ENCODE data around the gene BCL2. TPM values are rescaled to one million over a fixed set of nuclear protein-coding genes. Genes with fewer than 3 reads are reported as not detected.

BCL2 gene
- polyA plus RNA-seq, 1 of the 3 experiments (the other 2 are of a cell fraction) = 1.5 TPM

GRCh38 chr18:63286926-63287325 lies 32.6 kb downstream of the BCL2 start:
- Histone ChIP-seq H3K9ac (no peak overlapping the region), H3K36me3 (replicated peaks in 1 of 2; ENCODE audit: control insufficient read depth in 1 of 2, insufficient read depth in 2 of 2, low read length in 1 of 2) (no peaks in the 10 kb centered on the region), H2AFZ (ENCODE audit: low read depth) (no peak overlapping the region), H3K4me2 (no peak overlapping the region), H3K4me3 (ENCODE audit: low read depth in 2 of 2, low read length in 1 of 2) (no peak overlapping the region), H4K20me1 (ENCODE audit: insufficient read depth) (no peaks in the 10 kb centered on the region), H3K27me3 (ENCODE audit: insufficient read depth) (no peaks in the 10 kb centered on the region), H3K79me2 (ENCODE audit: insufficient read depth) (no peaks in the 10 kb centered on the region), H3F3A (replicated peaks; ENCODE audit: insufficient read depth) (no peaks in the 10 kb centered on the region), H3K9me3 (no peaks in the 10 kb centered on the region), H3K9me2 (no peaks in the 10 kb centered on the region), H3K27ac (ENCODE audit: low read depth in 2 of 2, low read length in 1 of 2) (no peak overlapping the region), H3K4me1 (ENCODE audit: control insufficient read depth in 1 of 2, insufficient read depth in 2 of 2, low read depth in 1 of 2, low read length in 1 of 2) (peaks cover 0 to 14% of the 10 kb centered on the region in 2 experiments; a peak in 1 of 4 replicates)
- TF ChIP-seq CHD2 (IDR thresholded peaks at IDR 0.05; ENCODE audit: low read length, partially characterized antibody) (no peak), RFX5 (IDR thresholded peaks at IDR 0.05; ENCODE audit: low read length) (no peak), JUND (IDR thresholded peaks at IDR 0.05) (no peak), MXI1 (IDR thresholded peaks at IDR 0.05; ENCODE audit: low read depth, low read length) (no peak), FOXJ3 (CRISPR knock-in tag; IDR thresholded peaks at IDR 0.05) (no peak), SIN3A (IDR thresholded peaks at IDR 0.05; ENCODE audit: borderline replicate concordance, low read depth, low read length) (no peak), USF1 (IDR thresholded peaks at IDR 0.05; ENCODE audit: borderline replicate concordance, low read depth) (no peak), EP300 (IDR thresholded peaks at IDR 0.05; ENCODE audit: borderline replicate concordance in 1 of 2, low read depth in 1 of 2, low read length in 1 of 2) (no peak), CTCF (IDR thresholded peaks at IDR 0.05) (no peak), SMC3 (IDR thresholded peaks at IDR 0.05; ENCODE audit: low read depth, low read length) (no peak), GATA2 (CRISPR knock-in tag; IDR thresholded peaks at IDR 0.05) (no peak), RXRA (IDR thresholded peaks at IDR 0.05; ENCODE audit: borderline replicate concordance, low read depth) (no peak), RCOR1 (IDR thresholded peaks at IDR 0.05; ENCODE audit: low read length) (no peak), TCF12 (IDR thresholded peaks at IDR 0.05) (no peak)
- POLR2A ChIA-PET = no interaction called here
- CTCF ChIA-PET = interaction anchor here (0.7 kb wide), 1 partner anchor 139 kb away, joined by 3 read pairs; no protein-coding TSS in a partner anchor
- WGBS (ENCODE audit: low lambda C conversion rate) = 52% methylated on average over 4 of the region's 4 CpGs
- no peak for DNase-seq

GRCh38 chr18:63284827-63285733 lies 34.5 kb downstream of the BCL2 start:
- peaks cover 0 to 14% of the 10 kb centered on the region in 2 experiments; a peak in 1 of 4 replicates for H3K4me1 ChIP-seq (ENCODE audit: control insufficient read depth in 1 of 2, insufficient read depth in 2 of 2, low read depth in 1 of 2, low read length in 1 of 2)
- H3K9me2 ChIP-seq = no peaks in the 10 kb centered on the region
- H3K4me2 ChIP-seq = no peak overlapping the region
- no peaks in the 10 kb centered on the region for H4K20me1 ChIP-seq (ENCODE audit: insufficient read depth)
- H3K27me3 ChIP-seq (ENCODE audit: insufficient read depth) = no peaks in the 10 kb centered on the region
- H3K9me3 ChIP-seq = no peaks in the 10 kb centered on the region
- WGBS (ENCODE audit: low lambda C conversion rate) = 79% methylated on average over 9 of the region's 14 CpGs
- ChIA-PET POLR2A (no interaction called here), CTCF (interaction anchor here (0.6 to 1.0 kb wide), 4 partner anchors 16 to 63 kb away, joined by 3 read pairs; no protein-coding TSS in a partner anchor)
- H3F3A ChIP-seq (replicated peaks; ENCODE audit: insufficient read depth) = no peaks in the 10 kb centered on the region
- H3K79me2 ChIP-seq (ENCODE audit: insufficient read depth) = no peaks in the 10 kb centered on the region
- H3K36me3 ChIP-seq (replicated peaks in 1 of 2; ENCODE audit: control insufficient read depth in 1 of 2, insufficient read depth in 2 of 2, low read length in 1 of 2) = no peaks in the 10 kb centered on the region
- no peak overlapping the region for H3K4me3 ChIP-seq (ENCODE audit: low read depth in 2 of 2, low read length in 1 of 2)
- no peak overlapping the region for H2AFZ ChIP-seq (ENCODE audit: low read depth)
- DNase-seq = no peak
- no peak overlapping the region for H3K9ac ChIP-seq
- no peak overlapping the region; a peak in 1 of 4 replicates for H3K27ac ChIP-seq (ENCODE audit: low read depth in 2 of 2, low read length in 1 of 2)
- no peak for TF ChIP-seq TCF12 (IDR thresholded peaks at IDR 0.05)
- TF ChIP-seq TEAD4 (IDR thresholded peaks at IDR 0.05; ENCODE audit: borderline replicate concordance, insufficient read depth) = no peak
- no peak for TF ChIP-seq ZBTB33 (IDR thresholded peaks at IDR 0.05; ENCODE audit: borderline replicate concordance, low read depth)
- no peak for TF ChIP-seq FOSL2 (IDR thresholded peaks at IDR 0.05; ENCODE audit: borderline replicate concordance, low read depth)
- TF ChIP-seq MXI1 (IDR thresholded peaks at IDR 0.05; ENCODE audit: low read depth, low read length) = no peak
- no peak for TF ChIP-seq FOXM1 (IDR thresholded peaks at IDR 0.05; ENCODE audit: low read depth)
- no peak for TF ChIP-seq MEF2A (IDR thresholded peaks at IDR 0.05; ENCODE audit: borderline replicate concordance, low read depth)
- no peak for TF ChIP-seq TAF1 (IDR thresholded peaks at IDR 0.05; ENCODE audit: borderline replicate concordance, low read depth, low read length)
- no peak for TF ChIP-seq RAD21 (IDR thresholded peaks at IDR 0.05; ENCODE audit: low read length)
- TF ChIP-seq GABPA (IDR thresholded peaks at IDR 0.05; ENCODE audit: low read depth) = no peak
- TF ChIP-seq EP300 (IDR thresholded peaks at IDR 0.05; ENCODE audit: borderline replicate concordance in 1 of 2, low read depth in 1 of 2, low read length in 1 of 2) = no peak
- TF ChIP-seq POLR2AphosphoS5 (IDR thresholded peaks at IDR 0.05; ENCODE audit: low read depth, low read length) = no peak

Measured in SK-N-SH (cell line).